GM18520 (cell line): ENCODE measurements around the gene WDR13.

Source experiments
- ATAC-seq: cut with Tn5 transposase; IDR thresholded peaks from one replicate; pipeline ENCODE4 v1.9.1; 2021; ENCODE audit not compliant: unreplicated experiment

Gene WDR13

DNA sequence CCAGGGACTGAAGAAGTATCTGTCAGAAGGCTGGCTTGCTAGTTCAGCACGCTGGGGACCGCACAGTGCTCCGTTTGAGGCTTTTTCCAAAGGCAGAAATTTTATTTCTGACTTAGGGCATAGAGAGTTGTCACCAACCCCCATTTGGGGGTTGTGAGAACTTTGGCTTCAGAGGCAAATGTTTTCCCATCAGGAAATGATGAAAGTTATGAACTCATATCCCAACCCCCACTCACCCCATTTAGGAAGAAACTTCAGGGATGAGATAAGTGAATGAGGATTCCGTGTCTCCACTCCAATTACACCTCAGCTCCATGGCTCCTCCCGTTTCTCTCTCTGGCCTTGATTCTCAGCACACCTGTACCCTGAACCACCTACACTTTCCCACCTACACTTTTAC lies 4.3 kb upstream of the WDR13 start:
- ATAC-seq, result no peak

DNA sequence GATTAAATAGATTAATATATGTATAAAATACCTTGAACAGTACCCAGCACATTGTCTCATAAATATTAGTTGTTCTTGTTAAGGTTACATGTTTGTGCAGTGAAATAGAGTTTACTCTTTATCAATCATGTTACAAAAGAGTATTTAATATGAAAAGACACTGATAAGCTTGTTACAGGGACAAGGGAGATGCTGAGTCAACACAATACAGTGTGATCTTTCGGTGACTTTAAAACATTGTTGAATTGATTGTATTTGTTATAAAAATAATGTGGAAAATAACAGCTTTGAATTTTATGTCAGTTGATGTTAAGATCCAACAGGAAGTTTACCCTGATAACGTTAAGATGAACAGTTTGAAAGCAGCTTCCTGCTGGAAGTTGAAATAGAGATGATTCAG lies 1.4 kb upstream of the WDR13 start:
- ATAC-seq, result no peak

DNA sequence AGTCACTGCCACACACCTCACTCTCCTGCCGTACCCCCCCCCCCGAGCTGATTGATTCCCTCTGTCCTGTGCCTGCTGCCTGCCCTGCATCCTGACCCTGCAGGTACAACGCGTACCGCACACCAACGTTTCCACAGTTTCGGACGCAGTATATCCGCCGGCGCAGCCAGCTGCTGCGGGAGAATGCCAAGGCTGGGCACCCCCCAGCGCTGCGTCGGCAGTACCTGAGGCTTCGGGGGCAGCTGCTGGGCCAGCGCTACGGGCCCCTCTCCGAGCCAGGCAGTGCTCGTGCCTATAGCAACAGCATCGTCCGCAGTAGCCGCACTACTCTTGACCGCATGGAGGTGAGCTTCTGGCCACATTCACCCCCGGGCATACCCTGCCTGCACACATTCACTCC lies 1.3 kb downstream of the WDR13 start:
- no peak for ATAC-seq

DNA sequence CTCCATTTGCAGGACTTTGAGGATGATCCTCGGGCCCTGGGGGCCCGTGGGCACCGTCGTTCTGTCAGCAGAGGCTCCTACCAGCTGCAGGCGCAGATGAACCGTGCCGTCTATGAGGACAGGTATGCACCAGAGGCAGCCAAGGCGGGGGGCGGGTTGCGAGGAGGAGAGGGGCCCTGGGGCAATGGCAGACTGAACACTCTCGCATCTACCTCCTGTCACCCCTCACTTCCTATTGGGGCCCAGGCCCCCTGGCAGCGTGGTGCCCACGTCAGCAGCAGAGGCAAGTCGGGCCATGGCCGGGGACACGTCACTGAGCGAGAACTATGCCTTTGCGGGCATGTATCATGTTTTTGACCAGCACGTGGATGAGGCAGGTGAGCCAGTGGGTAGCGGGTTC lies 2.0 kb downstream of the WDR13 start:
- no peak for ATAC-seq

DNA sequence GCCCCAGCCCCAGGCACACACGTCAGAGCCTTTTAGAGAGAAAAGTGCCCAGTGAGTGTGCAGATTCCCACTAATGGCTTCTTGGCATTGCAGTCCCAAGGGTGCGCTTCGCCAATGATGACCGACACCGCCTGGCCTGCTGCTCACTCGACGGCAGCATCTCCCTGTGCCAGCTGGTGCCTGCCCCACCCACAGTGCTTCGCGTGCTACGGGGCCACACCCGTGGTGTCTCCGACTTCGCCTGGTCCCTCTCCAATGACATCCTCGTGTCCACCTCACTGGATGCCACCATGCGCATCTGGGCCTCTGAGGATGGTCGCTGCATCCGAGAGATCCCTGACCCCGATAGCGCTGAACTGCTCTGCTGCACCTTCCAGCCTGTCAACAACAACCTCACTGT lies 2.9 kb downstream of the WDR13 start:
- no peak for ATAC-seq

DNA sequence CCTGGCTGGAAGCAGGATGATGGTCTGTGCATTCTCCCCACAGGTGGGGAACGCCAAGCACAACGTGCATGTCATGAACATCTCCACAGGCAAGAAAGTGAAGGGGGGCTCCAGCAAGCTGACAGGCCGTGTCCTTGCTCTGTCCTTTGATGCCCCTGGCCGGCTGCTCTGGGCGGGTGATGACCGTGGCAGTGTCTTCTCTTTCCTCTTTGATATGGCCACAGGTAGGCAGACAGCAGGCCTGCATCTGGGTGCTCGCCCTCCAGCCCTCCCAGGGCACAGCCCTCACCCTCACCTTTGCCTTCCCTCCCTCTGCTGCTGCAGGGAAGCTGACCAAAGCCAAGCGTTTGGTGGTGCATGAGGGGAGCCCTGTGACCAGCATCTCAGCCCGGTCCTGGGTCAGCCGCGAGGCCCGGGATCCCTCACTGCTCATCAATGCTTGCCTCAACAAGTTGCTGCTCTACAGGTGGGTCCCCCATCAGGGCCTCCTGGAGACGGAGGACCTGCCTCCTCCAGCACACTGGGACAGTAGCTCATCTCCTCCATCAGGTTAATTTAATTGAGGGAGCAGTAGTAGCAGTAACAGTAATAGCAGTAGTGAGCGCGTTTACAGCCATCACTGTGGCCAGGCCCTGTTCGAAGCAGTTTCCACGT lies 4.6 kb downstream of the WDR13 start:
- ATAC-seq, result no peak

DNA sequence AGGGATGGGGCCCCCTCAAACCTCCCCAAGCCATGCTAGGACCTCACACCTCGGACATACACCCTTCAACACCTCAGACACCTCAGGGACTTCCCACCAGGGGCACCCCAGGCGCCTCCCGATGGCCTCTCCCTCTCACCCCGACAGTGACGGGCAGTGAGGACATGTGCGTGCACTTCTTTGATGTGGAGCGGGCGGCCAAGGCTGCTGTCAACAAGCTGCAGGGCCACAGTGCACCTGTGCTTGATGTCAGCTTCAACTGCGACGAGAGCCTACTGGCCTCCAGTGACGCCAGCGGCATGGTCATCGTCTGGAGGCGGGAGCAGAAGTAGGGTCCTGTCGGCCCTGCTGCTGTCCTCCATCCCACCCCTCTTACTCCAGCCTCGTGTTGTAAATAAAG lies 7.4 kb downstream of the WDR13 start:
- ATAC-seq, result no peak

DNA sequence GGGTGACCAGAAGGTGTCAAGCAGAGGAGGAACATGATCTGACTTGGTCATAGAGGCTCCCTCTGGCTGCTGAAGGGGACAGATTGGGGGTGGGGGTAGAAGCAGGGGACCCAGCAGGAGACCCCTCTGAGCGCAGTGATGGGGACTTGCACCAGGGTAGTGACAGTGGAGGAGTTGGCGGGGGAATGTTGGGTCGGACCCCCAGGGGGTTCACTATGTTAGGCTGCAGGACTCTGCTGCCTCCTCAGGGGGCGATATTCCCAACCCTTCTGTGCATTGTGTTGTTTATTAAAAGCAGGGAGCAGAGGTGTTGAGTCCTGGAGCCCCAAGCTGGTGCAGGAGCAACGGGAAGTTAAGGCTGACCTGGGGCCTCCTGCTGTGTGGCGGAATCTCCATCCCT lies 8.8 kb downstream of the WDR13 start:
- ATAC-seq, result no peak

DNA sequence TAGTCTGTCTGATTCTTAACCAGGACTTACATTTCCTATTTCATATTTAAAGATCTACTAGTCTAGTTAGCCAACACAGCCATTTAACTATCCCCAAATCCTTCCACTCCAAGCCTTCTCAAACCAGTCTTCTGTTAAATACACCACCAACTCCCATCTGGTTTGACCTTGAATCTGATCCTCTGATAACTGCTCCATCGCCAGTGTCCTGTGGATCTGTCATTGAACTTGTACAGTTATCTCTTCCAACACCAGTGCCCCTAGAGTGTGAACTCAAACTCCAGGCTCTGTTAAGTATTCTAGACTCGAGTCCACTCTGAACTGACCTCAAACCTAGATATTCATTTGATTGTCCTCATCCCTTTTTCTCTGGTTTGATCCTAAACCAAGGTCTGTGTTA lies 14.4 kb downstream of the WDR13 start:
- ATAC-seq, result no peak

DNA sequence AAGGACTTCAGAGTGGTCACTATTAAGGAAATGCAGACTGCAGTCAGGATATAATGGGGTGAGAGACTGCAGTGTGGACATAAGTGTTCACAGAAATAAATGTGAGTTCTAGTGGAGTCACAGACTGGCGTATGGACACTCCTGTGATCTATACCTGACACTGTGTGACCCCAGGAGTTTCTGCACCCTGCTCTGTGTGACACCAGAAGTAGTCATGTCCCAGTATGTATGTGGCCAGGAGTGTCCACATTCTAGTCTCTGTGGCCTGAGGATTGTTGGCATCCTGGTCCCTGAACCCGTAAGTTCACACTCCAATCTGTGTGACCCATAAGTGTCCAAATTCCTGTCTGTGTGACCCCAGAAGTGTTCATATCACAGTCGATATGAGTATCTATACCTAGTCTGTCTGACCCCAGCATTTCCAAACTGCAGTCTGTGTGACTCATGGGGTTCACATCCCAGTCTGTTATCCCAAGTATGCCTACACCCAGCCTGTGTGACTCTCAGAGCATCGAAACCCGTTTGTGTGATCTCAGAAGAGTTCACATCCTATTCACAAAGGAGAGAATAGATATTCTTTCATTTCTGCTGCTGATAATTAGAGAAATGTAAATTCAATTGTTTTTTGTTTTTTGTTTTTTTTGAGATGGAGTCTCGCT lies 16.3 kb downstream of the WDR13 start:
- ATAC-seq, result no peak

DNA sequence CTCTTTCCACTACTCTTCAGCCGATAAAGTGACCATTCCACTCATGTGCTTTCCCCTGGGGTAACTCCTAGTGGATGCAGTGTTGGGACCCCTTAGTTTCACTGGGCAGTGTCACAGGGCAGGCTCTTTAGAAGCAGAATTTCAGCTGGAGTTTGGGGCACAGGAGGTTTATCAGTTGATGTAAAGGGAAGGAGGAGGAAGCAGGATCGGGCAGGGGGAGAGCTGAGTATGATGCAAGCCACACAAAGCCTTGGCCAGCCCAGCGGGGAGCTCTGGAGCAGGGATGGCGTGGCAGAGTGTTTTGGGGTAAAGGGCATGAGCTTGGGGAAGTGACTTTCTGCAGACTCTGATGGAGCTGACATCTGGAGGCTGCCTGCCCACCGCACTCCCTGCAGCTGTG lies 19.3 kb downstream of the WDR13 start:
- ATAC-seq, result no peak

DNA sequence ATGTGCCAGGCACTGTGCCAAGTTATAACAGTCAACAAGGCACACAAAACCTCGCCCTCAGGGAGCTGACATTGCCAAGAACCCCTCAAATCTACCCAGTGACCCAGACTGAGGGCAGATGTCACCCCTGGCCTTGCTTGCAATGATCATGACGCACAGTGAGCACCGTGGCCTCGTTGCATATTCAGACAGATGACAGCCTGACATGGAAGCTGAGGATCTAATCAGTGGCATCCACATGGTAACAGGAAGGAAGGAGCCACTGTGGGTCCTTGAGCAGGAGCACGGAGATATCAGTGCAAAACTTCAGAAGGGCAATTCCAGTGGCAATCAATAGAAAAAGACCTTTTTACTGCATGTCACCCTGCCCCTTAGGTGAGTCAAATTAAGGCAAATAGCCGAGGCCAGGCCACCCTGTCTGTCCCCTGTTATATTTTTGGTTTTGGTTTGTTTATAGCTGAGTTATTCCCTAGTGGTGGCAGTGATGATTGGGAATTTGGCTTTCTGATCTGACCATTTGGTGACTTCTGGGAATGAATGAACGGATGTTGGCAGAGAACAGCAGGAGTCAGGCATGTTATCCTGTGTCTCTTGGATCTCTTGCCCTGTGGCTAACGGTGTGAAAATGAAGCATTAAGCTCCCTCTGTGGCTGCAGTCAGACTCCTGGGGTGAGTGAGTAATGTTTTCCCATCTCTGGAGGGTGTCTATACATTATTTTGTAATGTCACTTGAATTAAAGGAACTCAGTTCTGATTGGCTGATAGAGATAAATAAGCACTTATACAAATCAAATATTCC lies 20.4 kb downstream of the WDR13 start:
- no peak for ATAC-seq

DNA sequence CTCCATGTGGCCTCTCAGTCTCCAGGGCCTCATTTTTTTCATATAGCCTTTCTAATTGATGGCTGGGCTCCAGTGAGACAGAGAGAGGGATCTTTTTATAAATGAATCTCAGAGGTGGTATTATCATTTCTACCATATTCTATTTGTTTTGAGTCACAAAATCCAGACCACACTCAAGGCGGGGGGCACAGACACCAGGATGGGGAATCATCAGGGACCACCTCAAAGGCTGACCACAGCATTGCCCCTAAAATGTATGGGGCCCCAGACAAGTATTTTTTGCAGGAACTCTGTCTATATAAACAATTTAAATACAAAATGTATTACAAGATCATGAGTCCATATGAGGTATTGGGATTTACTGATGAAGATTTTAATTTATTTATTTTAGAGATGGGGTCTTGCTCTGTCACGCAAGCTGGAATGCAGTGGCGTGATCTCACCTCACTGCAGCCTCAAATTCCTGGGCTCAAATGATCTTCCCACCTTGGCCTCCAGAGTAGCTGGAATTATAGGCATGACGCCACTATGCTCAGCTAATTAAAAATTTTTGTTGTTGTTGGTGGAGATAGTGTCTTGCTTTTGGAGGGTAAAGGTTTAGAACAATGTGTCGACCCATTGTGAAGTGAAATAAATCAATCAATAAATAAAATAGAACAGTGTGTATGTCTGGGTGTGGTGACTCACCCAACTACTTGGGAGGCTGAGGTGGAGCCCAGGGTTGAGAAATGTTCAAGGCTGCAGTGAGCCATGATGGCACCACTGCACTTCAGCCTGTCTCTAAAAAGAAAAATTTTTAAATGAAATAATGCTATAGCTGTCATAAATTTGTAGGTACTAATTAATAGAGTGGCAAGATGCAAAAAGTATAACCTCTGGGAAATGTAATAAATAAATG lies 29.4 kb downstream of the WDR13 start:
- no peak for ATAC-seq

DNA sequence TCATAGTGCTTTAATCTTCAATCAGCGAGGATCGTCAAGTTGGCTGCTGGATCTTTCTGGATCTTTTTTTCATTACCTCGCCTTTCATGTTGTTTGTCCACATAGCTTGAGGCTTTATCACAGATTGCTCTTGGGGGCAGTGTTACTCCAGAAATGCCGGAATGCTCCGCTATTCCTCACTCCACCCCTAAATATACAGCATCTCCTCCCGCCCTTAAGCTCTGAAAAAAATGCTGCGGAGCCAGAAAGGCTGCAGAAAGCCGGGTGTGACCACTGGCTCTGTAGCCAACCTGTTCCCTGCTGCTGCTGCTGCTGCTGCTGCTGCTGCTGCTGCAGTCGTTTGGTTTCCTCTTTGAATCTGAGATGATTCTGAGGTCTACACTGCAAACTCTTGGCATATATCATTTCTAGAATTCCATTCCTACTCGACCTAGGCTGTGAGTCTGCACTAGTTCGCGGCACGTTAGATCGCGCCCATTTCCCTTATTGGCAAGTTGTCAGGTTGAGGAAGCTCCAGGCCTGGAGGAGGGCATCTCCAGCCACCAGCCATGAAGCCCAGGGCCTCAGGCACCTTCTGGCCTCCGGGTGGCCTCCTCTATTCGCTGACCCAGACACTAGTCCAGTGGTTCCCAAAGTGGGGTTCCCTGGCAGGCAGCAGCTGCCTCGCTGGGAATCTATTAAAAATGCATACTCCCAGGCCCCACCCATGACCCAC lies 34.2 kb downstream of the WDR13 start:
- peak; percentile 45 for ATAC-seq

DNA sequence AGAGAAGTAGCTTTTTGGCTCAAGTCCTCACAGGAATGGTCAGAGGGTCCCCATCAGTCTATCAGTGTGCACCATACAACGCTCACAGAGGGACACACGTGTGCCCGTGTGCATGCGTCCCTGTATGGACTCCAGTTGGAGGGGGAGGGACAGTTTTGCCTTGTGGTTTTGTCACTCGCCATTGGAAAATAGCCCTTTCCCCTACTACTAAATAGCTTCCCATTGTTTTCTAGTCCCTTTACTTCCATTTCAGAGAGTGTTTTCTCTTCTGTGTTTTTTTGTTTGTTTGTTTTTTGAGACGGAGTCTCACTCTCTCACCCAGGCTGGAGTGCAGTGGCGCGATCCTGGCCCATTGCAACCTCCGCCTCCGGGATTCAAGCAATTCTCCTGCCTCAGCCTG lies 34.9 kb downstream of the WDR13 start:
- ATAC-seq, result no peak

DNA sequence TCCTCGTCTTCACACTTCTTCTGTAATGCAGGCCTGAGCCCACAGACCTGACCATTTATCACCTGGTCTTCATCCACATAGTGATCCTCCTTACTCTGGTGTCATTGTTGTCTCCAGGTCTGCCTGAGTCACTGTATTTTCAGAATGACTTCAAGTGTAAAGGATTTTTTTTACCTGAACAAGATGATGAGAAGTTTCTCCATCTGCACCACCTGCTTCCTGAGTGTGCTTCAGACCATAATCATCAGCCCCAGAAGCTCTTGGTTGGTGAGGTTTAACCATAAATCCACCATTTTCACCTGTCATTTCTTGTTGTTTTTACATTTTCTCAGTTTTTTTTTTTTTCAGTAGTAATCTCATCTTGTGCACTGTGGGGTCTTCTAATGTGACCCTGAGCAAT lies 39.0 kb downstream of the WDR13 start:
- no peak for ATAC-seq

DNA sequence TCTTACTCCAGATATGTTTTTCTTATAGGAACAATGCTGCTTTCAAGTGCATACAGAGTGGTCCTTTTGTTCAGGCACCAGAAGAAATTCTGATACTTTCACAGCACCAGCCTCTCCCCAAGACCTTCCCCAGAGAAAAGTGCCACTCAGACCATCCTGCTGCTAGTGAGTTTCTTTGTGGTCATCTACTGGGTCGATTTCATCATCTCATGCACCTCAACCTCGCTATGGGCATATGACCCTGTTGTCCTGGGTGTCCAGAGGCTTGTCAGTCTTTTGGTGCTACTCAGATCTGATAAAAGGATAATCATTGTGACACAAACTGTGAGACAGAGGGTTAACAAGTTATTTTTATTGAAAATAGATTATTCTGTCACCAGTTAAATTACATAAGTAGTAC lies 39.5 kb downstream of the WDR13 start:
- ATAC-seq, result no peak

DNA sequence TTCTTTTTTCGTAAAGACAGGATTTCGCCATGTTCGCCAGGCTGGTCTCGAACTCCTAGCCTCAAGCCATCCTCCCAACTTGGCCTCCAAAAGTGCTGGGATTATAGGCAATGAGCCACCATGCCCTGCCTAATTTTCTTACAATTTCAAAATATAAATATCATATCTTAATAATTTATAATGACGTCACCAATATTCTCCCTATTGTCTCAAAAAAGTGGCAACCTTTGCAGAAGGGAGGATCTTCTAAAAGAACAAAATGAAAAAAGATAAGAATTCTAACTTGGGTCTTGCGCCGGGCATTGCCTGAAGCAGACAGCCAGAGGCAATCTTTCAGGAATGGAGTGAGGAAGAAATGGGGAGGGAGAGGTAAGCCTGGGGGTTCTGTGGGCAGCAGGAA lies 48.4 kb downstream of the WDR13 start:
- no peak for ATAC-seq

DNA sequence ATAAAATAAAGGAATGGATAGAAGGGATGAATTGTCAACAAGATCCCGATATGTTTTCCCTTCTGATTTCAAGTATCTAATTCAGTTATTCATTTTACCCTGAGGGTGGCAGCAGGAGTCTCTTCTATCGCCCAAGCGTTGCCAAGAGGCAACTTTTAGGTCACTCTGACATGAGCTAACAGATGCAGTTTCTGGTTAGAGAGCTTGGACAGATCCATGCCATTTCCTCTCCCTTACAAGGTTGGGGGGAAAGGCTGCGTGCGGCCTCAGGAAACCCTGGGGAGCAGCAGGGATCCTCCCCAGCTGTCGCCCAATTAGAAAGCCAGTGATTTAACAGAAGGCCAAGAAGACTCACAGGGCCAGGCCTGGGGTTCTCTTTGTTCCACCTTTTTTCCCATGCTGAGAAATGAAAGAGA lies 51.1 kb downstream of the WDR13 start:
- ATAC-seq, result no peak

DNA sequence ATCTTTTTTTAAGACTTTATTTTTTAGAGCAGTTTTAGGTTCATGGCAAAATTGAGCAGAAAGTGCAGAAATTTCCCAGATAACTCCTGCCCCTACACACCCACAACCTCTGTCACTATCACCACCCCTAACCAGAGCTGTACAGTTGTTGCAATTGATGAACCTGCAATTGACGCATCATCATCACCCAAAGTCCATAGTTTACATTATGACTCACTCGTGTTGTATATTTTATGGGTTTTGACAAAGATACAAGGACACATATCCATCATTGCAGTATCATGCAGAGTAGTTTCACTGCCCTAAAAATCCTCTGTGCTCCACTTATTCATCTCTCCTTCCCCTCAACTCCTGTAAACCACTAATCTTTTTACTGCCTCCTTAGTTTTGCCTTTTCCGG lies 51.8 kb downstream of the WDR13 start:
- ATAC-seq, result no peak
